ENCODE measurements around the gene NACC1.

Gene NACC1

GRCh38 chr19:13089139-13089856, 28.8 kb upstream of the NACC1 start:
- no peak for DNase-seq

GRCh38 chr19:13089857-13090507, 28.1 kb upstream of the NACC1 start:
- no peak for DNase-seq

- DNase-seq = peak in 1 of 3 experiments; percentile 6
Observed at GRCh38 chr19:13090511-13091231, 27.4 kb upstream of the NACC1 start.

DNA sequence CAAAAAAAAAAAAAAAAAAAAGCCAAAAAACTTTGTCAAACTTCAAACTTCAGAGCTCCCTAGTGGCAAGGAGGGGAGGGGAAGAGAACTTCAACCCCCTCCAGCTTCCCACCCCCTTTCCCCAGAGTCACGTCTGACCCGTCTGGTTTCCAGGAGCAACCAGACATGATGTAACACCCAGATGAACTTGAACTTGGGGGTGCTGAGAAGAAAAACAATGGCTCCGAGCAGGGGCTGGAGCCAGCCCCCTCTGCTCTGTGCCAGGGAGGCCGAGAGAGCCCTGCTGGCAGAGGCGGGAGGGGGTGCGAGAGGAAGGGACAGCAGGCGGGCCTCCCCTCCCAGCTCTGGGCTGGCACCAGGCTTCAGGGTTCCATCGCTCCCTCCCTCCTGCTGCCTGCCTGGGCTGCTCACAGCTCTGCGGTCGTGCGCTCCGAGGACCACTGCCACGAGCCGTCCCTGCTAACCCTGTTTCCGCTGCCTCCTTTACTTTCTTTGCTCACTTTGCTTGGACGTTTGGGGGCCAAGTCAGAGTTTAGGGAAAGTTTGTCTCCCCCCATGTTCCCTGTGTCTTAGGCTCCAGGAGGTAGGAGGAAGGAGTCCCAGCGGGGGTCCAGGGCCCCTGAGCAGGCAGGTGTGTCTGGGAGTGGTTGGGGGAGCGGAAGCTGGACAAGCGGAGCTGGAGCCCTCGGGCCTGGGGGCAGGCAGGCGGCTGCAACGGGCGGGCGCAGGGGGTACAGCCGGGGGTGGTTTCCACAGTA, 26.5 kb upstream of the NACC1 start:
- peak in 2 of 3 experiments; percentile 75 to 79 for DNase-seq

- DNase-seq = no peak
Observed at GRCh38 chr19:13092158-13092543, 25.9 kb upstream of the NACC1 start.

DNA sequence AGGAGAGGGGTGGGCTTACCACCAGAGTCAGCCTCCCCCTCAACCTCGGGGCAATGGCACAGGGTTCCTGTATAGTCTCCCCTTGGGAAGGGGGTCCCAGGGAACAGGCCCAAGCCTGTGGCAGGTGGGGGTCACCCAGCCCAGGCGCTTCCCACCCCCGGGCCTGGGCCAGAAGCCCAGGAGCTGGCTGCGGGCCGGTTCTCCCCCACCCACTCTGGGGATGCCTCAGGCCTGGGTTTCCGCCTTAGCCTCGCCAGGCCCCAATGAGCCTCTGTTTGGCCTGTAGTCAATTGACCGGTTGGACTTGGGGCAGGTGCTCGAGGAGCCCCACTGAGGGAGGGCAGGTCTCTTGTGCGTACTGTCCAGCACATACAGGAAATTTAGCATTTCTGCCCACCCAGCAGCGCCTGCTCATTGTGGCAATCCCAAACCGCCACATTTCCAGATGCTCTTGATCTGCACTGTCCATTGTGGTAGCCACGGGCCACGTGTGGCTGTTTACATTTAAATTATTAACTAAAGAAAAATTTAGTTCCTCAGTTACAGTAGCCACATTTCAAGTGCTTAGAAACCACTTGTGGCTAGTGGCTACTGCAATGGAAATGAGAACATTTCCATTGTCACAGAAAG, 25.3 kb upstream of the NACC1 start:
- no peak for DNase-seq

- DNase-seq = peak; percentile 55 to 94 (median 79)
Observed at GRCh38 chr19:13093407-13094105, 24.5 kb upstream of the NACC1 start.

GRCh38 chr19:13094106-13094504, 24.0 kb upstream of the NACC1 start:
- DNase-seq = no peak

DNA sequence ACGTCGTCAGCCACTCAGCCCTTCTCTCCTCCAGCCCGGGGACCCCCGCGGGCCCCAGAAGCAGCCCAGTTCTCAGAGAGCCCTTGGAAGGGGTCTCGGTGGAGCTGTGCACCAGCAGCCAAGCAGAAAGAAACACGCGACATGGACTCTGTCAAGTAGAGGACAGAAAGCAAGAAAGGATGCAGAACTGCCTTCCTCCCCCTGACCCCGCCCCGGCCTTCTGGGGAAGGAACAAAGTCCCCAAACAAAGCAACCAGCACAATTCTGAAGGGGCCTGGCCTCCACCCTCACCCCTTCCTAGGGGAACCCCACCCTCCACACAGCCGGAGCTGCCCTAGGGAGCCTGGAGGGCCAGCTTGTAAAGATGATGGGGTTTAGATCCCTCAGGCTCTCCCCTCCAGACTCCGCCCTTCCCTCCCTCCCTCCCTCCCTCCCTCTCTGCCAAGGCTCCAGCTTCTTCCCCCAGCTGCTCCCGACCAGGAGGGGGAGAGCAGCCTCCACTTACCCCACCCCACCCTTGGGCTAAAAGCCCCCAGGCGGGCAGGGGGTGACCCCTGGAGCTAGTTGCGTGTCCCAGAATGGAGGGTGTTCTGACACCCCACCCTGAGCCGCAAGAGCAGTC, 23.2 kb upstream of the NACC1 start:
- no peak for DNase-seq

DNA sequence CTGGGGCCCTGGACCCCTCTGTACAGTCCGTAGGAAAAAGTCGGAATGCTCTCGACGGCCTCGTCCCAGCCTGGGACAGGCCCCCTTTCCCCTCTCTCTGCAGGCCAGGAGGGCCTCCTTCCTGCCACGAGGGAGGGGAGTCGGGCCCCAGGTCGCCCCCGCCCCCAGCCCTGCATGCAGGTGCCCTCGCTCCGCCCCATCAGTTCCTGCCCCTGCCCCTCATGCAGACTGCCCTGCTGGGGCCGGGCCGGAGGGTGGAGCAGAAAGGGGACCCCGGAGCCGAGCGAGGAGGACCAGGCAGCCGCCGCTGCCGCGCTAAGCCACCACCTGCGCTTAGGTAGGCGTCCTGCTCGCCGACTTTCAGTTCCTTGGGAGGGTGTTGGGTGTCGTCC, 22.7 kb upstream of the NACC1 start:
- DNase-seq = no peak

DNA sequence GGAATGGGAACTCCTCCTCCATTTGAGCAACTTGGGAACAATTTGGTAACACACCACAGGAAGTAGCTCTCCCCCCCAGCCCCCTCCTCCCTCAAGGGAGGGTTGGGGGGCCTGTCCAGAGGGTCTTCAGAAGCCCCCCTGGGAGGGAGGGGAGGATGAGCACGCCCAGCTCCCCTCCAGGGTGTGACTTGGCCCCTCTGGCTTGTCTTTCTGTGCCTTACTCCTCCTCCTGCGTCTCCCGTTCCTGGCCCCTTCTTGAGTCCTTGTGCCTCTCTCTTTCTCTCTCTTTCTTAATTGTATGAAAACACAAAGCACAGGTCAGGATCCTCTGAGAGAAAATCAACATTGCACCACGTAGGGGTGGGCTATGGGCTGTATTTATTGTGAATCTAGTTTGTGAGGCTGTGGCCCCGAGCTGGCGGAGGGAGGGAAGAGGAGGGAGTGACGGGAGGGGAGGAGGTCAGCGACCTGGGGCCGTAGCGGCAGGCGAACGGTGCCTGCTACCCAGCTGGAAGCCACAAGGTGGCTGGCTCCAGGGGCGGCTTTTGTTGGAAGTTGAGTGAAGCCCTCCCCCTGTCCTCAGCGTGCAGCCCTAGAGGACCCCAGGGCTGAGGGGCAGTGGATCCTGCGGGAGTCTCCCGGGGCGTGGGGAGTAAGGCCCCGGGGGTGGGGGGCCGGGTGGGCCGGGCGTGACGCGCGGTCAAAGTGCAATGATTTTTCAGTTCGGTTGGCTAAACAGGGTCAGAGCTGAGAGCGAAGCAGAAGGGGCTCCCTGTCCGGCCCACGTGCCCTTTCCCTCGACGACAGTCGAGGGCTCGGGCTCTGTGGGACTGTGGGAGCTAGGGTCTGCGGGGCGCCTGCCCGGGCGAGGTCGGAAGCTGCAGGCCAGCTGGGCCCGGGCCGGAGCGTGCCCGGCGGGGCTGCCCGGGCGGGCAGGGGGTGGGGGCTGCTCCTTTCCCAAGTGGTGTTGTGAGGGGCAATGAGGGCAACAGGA, 21.8 kb upstream of the NACC1 start:
- DNase-seq = peak in 1 of 3 experiments; percentile 31

GRCh38 chr19:13097033-13097462, 21.0 kb upstream of the NACC1 start:
- no peak for DNase-seq

DNA sequence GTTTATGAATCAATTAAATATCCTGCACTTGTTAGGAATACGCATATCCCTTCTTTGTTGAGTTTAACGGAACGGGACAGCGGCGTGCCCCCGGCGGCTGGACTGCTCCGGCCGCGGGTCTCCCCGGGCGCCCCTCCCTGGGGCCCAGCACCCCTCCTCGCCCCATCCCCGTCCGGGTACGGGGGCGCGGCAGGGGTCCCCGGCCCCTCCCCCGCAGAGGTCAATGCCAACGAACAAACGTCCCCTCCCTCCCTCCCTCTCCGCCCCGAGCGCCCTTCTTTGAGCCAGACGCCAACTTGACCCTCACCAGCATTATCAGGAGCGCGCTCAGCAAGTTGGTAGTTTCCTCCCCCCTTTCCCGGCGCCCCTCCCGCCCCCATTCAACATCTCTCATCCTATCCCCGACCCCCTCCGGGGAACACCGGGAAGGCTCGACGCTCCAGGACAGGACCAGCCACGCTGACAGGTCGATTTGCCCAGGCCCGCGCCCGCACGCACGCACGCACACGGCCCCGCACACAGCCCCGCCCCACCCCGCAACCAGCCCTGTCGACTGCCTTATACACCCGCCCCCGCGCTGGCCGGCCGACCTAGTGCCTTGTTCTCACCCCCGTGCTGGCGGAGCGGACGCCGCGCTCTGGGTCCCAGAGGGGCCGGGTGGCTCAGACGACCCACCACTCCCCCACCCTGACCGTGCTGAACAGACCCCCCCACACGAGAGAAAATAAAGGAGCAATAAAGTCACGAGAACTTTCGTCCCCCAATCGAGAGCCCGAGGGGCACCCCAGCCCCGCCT, 20.4 kb upstream of the NACC1 start:
- no peak for DNase-seq

DNA sequence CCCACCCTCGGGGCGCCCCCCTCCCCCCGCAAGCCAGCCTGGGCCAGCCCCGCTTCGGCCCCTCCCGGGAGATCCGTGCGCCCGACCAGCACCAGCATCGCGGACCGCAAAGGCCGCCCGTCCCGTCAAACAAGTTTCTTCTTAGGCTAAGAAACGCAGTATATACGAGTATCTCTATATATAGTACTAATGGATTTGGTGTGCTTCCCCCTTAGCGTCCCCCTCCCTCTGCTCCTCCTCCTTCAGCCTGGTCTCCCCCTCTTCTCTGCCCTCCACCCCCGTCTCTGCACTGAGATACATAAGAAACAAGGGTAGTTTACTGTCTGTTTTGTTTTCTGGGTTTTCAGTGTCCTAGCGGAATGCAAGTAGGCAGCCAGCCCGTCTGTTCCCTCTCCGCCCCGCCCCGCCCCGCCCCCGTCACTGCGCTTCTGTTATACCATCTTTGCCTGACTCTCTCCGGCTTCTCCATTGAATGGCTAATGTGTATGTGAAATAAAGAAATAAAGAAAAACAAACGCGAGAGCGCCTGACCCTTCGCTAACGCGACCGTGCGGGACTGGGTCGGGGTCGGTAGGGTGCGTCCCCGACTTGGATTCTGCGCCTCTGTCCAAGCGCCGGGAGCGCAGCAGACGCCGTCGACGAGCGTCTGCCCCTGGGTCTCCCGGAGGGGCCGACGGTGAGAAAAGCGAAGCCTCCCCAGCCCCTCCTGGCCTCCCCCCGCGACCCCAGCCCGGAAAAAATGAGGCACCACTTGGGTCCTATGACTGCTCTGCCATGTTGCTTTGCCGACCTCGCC, 19.6 kb upstream of the NACC1 start:
- no peak for DNase-seq

GRCh38 chr19:13099073-13099999, 18.7 kb upstream of the NACC1 start:
- no peak for DNase-seq

- DNase-seq = no peak
Observed at GRCh38 chr19:13100031-13100588, 18.0 kb upstream of the NACC1 start.

All from NCI-H1417 (cell line).